GM18909 (cell line): ENCODE data around the gene LENG1.
A peak's percentile ranks its signal among the peaks of the same experiment; 100 is the strongest.

Experiments used
- ATAC-seq: cut with Tn5 transposase; IDR thresholded peaks from one replicate; pipeline ENCODE4 v1.9.1; 2021; ENCODE audit warnings: mild to moderate bottlenecking; ENCODE audit not compliant: unreplicated experiment, poor library complexity

The LENG1 gene

GRCh38 chr19:54168174-54168917, 8.8 kb upstream of the LENG1 start:
- no peak for ATAC-seq

GRCh38 chr19:54165222-54165621, 5.7 kb upstream of the LENG1 start:
- no peak for ATAC-seq

GRCh38 chr19:54164369-54165068, 5.0 kb upstream of the LENG1 start:
- no peak for ATAC-seq

GRCh38 chr19:54162884-54163283, 3.4 kb upstream of the LENG1 start:
- no peak for ATAC-seq

GRCh38 chr19:54162241-54162805, 2.8 kb upstream of the LENG1 start:
- no peak for ATAC-seq

- ATAC-seq = no peak
Measured at GRCh38 chr19:54160854-54161253, 1.3 kb upstream of the LENG1 start.

- ATAC-seq = peak; percentile 5
Measured at GRCh38 chr19:54160182-54160811, 776 bp upstream of the LENG1 start.

- no peak for ATAC-seq
Measured at GRCh38 chr19:54158812-54159351, 639 bp downstream of the LENG1 start.

- ATAC-seq = no peak
Measured at GRCh38 chr19:54156953-54157352, 2.6 kb downstream of the LENG1 start.

- ATAC-seq = no peak
Measured at GRCh38 chr19:54156490-54156889, 3.0 kb downstream of the LENG1 start.

- ATAC-seq = no peak
Measured at GRCh38 chr19:54155694-54156093, 3.8 kb downstream of the LENG1 start.

- ATAC-seq = no peak
Measured at GRCh38 chr19:54154603-54155345, 4.7 kb downstream of the LENG1 start.

- ATAC-seq = no peak
Measured at GRCh38 chr19:54153731-54154326, 5.7 kb downstream of the LENG1 start.

- ATAC-seq = no peak
Measured at GRCh38 chr19:54152878-54153524, 6.5 kb downstream of the LENG1 start.

GRCh38 chr19:54152267-54152666, 7.3 kb downstream of the LENG1 start:
- ATAC-seq = no peak

GRCh38 chr19:54151362-54152035, 8.0 kb downstream of the LENG1 start:
- no peak for ATAC-seq

- no peak for ATAC-seq
Measured at GRCh38 chr19:54149021-54149812, 10.3 kb downstream of the LENG1 start.

GRCh38 chr19:54148158-54148557, 11.4 kb downstream of the LENG1 start:
- no peak for ATAC-seq
